Uterus (tissue), 2 donors: Measurements from ENCODE around the gene TUBA8.

ENCODE experiments used
- CTCF ChIP-seq, 4 experiments: fragments of 200-600 bp in 2 of 4; fragments of 450-650 bp in 2 of 4; sonication (generic) in 2 of 4; IDR thresholded peaks; one replicate each; pipeline ENCODE4 v1.5.1; 2016 to 2019; ENCODE audit warnings: antibody characterized with exemption in 4 of 4, mild to moderate bottlenecking in 2 of 4, moderate library complexity in 1 of 4
- POLR2A ChIP-seq, 2 donors: fragments of 450-650 bp; IDR thresholded peaks; one replicate each; pipeline ENCODE4 v1.6.1; 2016; ENCODE audit warnings: antibody characterized with exemption in 2 of 2, mild to moderate bottlenecking in 1 of 2, moderate library complexity in 1 of 2

- TF ChIP-seq POLR2A (IDR thresholded peaks at IDR 0.05) = no peak
- TF ChIP-seq CTCF (IDR thresholded peaks at IDR 0.05) = no peak
Observed at GRCh38 chr22:18067121-18067520, 43.5 kb upstream of the TUBA8 start.
